Peyer's patch (tissue), 4 donors: ENCODE measurements around the gene APC2.

Experiments
- POLR2A ChIP-seq, 2 donors: fragments of 450-650 bp; IDR thresholded peaks; one replicate each; pipeline ENCODE4 v1.5.1; 2017; ENCODE audit warnings: antibody characterized with exemption in 2 of 2, mild to moderate bottlenecking in 2 of 2, moderate library complexity in 2 of 2
- TF ChIP-seq, protein P1 (sequence below), 6 experiments: fragments of 450-650 bp in 4 of 6; fragments of 200-600 bp in 2 of 6; sonication (generic) in 1 of 6; IDR thresholded peaks; one replicate each; pipeline ENCODE4 v1.5.1; 2017 to 2019; ENCODE audit warnings: antibody characterized with exemption in 6 of 6, mild to moderate bottlenecking in 3 of 6, moderate library complexity in 1 of 6

GRCh38 chr19:1429750-1430149 is 20.2 kb upstream of the APC2 start:
- TF ChIP-seq, protein P1, sequence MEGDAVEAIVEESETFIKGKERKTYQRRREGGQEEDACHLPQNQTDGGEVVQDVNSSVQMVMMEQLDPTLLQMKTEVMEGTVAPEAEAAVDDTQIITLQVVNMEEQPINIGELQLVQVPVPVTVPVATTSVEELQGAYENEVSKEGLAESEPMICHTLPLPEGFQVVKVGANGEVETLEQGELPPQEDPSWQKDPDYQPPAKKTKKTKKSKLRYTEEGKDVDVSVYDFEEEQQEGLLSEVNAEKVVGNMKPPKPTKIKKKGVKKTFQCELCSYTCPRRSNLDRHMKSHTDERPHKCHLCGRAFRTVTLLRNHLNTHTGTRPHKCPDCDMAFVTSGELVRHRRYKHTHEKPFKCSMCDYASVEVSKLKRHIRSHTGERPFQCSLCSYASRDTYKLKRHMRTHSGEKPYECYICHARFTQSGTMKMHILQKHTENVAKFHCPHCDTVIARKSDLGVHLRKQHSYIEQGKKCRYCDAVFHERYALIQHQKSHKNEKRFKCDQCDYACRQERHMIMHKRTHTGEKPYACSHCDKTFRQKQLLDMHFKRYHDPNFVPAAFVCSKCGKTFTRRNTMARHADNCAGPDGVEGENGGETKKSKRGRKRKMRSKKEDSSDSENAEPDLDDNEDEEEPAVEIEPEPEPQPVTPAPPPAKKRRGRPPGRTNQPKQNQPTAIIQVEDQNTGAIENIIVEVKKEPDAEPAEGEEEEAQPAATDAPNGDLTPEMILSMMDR (IDR thresholded peaks at IDR 0.05): no peak
- TF ChIP-seq POLR2A (IDR thresholded peaks at IDR 0.05): no peak
